IPS-NIHi7 (cell line): Measurements from ENCODE around the gene PDS5A.
"Not testable (repeated sequence)": the region's sequence is repeated elsewhere in the genome, so short reads cannot be mapped to it uniquely, and the experiment has no call there.

Experiments
- DNase-seq: peaks from one replicate; pipeline ENCODE4 v3.0.0; 2012; ENCODE audit warnings: mixed read lengths; ENCODE audit errors: extremely low spot score

The PDS5A gene

GRCh38 chr4:39977489-39978377 lies at the start of gene PDS5A:
PDS5A (minus strand) TSS chr4:39977911; CDS start chr4:39976577, 1,334 bp downstream.
- peak; percentile 97 for DNase-seq

- not testable (repeated sequence) for DNase-seq
Observed at GRCh38 chr4:40024049-40024448, 46.3 kb upstream of the PDS5A start.

- not testable (repeated sequence) for DNase-seq
Observed at GRCh38 chr4:40021116-40021515, 43.4 kb upstream of the PDS5A start.

- DNase-seq, result no peak
Observed at GRCh38 chr4:40020221-40020620, 42.5 kb upstream of the PDS5A start.

GRCh38 chr4:40016007-40016406 lies 38.3 kb upstream of the PDS5A start:
- DNase-seq, result no peak

DNA sequence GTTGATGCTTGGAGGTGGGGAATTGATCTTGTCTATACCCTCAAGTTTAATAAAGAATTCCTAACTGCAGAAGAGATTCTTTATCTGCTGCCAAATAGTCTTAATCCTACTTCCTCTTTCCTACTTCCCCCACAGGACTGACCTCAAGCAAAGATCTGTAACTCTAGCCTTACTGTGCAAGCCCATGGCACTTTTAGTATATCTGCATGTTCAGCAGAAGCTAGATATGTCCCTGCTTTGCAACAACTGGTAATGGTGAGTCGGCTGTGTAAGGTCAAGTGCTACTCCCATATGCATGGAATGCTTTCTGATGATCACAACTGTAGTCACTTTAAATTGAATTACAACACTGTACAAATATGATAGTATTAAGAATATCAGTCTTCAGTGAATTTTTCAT lies 26.3 kb upstream of the PDS5A start:
- DNase-seq, result no peak

DNA sequence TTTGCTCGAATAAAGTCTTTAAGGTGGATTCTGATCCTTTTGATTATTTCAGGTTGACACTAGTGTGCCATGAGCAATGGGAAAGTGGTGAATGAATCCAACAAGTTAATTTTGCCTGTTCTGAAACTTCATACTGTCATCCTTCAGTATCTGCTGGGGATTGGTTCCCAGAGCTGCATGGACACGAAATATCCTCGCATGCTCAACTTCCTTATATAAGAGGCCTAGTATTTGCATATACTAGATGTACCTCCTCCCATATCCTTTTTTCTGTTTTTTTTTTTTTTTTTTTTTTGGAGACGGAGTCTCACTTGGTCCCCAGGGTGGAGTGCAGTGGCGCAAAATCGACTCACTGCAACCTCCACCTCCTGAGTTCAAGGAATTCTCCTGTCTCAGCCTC lies 23.0 kb upstream of the PDS5A start:
- no peak for DNase-seq

- DNase-seq, result no peak
Observed at GRCh38 chr4:39998659-39999345, 21.1 kb upstream of the PDS5A start.

DNA sequence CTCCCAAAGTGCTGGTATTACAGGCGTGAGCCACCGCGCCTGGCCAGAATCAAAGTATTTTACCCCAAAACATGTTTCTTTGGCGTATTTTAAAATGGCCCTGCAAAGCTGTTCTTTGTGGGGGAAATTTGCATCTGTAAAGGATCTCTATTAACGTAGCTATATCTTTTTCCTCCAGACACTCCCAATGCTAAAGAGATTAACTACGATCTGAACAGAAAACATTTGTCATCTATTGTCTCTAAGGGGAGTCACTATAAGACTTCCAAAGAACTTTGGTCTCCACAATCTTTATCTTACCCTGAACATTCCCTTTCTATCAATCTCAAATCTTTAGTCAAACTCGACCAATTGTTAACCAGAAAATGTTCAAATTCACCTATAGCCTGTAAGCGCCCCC lies 19.1 kb upstream of the PDS5A start:
- no peak for DNase-seq

DNA sequence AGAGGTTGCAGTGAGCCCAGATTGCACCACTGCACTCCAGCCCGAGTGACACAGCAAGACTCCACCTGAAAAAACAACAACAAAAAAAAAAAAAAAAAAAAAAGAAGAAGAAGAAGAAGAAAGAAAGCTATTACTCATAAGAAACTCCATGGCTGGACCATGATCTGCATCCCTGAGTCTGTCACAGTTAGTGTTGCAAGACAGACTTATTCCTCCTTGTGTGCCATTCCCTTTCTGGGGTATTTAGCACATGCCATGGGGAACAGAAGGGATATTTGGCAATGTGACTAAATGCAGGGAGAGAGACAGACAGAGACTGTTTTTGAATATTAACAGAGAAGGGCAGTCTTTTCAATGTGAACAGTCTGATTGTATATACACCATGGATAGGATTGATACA lies 16.7 kb upstream of the PDS5A start:
- no peak for DNase-seq

GRCh38 chr4:39989381-39989780 lies 11.7 kb upstream of the PDS5A start:
- DNase-seq, result not testable (repeated sequence)

GRCh38 chr4:39987485-39987884 lies 9.8 kb upstream of the PDS5A start:
- no peak for DNase-seq

GRCh38 chr4:39978904-39979303 lies 1.2 kb upstream of the PDS5A start:
- DNase-seq, result no peak

DNA sequence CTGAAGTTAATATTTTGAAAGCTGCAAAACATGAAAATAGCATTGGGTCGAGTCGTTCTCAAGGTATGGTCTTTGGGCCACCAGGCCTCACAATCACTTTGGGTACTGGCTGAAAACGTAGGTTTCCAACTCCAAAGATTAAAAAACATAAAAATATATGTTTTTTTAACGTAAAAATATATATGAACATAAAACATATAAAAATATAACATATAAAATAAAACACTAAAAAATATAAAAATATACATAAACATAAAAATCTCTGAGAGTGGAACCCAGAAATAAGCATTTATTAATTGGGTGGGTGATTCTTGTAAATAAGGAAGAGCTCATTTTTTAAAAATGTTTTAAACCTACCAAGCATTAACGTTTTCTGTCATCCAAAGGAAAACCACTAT lies 666 bp upstream of the PDS5A start:
- DNase-seq, result no peak

GRCh38 chr4:39976945-39977488 lies 694 bp downstream of the PDS5A start:
- DNase-seq, result peak; percentile 16

DNA sequence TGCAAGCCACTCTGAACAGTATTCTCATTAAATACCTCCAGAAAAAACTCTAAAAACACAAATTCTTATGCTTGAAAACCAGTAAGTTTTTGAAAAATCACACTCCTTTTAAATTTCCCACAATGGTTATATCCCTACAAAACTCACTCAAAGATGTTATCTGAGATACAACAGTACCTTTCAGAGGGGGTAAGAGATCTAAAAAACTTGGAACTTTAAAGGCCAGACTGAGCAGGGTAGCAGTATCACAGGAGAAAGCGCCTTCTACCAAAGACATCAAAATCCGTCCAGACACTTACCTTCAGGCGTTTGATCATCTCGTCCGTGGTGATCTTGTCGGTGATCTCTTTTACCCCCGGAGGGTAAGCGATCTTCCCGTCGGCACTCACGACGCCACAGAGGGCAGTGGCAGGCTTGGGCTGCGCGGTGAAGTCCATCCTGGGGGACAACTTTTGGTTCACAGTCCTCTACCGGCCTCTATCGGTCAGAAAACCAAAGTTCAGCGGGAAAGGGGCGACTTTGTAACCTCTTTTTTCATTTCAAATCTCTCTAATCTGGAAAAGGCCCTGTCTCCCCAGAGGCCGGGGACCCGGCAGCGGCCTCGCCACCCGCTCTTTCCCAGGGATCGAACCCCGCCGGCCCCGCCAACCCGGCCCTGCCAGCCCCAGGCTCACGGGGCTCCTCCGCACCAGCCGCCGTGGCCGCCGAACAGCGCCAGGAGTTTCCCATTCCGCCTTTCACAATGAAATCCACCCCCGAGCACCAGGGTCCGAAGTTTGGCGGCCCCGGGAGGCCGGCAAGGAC lies 1.4 kb downstream of the PDS5A start:
- DNase-seq, result peak; percentile 73

- DNase-seq, result no peak
Observed at GRCh38 chr4:39975488-39976089, 2.1 kb downstream of the PDS5A start.

GRCh38 chr4:39973052-39973451 lies 4.7 kb downstream of the PDS5A start:
- DNase-seq, result not testable (repeated sequence)

- DNase-seq, result no peak
Observed at GRCh38 chr4:39970671-39971640, 6.8 kb downstream of the PDS5A start.

DNA sequence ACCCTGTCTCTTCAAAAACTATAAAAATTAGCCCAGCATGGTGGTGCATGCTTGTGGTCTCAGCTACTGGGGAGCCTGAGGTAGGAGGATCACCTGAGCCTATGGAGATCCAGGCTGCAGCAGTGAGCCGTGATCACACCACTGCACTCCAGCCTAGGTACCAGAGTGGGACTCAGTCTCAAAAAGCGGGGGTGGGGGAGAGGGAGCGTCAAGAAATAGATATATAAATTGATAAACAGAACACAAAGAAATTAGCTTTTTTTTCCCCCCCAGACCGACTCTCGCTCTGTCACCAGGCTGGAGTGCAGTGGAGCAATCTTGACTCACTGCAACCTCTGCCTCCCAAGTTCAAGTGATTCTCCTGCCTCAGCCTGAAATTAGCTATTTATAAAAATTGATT lies 14.1 kb downstream of the PDS5A start:
- DNase-seq, result no peak
